Measurements from ENCODE around the gene MOXD1. TPM values are rescaled to one million over a fixed set of nuclear protein-coding genes. Genes with fewer than 3 reads are reported as not detected.
A peak's percentile ranks its signal among the peaks of the same experiment; 100 is the strongest.

The MOXD1 gene
- total RNA-seq, 1 donor from 2014 or later = 4.5 TPM

- DNase-seq (ENCODE audit: low read depth) = no peak
These were observed 1.8 kb downstream of the MOXD1 start for GRCh38 chr6:132399376-132400074.

- no peak for DNase-seq (ENCODE audit: low read depth)
These were observed 6.2 kb downstream of the MOXD1 start for GRCh38 chr6:132395015-132395597.

DNA sequence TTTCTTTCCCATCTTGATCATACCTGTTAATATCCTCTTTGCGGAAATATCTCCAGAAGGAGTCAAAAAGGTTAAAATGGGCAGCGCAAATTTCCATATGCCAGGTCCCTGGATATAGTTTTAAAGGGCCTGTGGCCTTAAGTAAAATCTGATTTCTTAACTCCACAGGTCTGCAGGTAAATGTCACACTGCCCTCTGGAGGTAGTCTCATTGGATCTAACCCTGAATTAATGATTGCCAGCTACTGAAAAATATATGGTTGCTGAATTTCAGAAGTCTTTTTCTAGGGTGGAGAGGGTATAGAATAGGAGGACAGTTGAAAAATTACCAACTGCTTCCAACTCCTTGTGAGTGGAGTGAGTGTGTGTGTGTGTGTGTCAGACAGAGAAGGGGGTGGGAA, 8.5 kb downstream of the MOXD1 start:
- DNase-seq (ENCODE audit: low read depth) = no peak

GRCh38 chr6:132392270-132392646, 9.0 kb downstream of the MOXD1 start:
- DNase-seq (ENCODE audit: low read depth) = no peak

DNA sequence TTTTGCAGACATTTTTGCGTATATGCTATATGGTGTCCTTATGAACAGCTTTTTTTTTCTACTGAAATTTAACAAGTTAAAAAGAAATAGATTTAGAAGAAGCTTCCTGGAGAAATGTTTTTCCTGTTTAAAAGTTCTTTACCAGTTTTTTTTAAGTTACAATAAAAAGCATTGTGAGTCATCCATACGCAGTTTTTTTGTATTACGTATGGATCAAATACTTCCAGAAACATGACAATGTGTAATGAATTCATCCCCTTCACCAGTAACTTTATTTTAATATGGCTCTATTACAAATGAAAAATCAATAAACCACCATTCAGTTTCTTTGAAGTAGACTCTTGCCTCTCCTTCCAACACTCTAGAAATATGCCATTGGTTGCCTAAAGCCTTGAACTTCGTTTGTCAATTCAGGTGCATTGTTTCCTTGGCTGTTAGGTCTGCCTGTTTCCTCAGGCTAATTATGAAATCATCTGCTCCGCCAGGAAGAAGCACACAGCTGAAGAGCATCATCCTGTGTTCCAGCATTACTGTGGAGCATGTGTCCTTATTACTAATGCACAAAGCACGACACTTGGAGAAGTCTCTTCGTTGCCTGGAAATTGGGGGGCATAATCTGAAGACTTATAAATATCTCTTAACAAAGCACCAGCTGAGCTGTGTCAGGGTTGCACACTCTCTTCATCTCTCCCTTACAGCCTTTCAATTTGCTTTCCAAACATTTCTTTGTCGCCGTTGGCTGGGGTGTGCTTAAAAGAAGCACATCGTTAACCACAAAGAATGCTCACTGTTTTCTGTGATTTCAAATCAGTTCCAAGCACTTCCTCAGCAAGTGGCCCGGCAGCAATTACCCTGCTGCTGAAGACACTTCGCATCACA, 9.6 kb downstream of the MOXD1 start:
- DNase-seq (ENCODE audit: low read depth) = peak; percentile 74

DNA sequence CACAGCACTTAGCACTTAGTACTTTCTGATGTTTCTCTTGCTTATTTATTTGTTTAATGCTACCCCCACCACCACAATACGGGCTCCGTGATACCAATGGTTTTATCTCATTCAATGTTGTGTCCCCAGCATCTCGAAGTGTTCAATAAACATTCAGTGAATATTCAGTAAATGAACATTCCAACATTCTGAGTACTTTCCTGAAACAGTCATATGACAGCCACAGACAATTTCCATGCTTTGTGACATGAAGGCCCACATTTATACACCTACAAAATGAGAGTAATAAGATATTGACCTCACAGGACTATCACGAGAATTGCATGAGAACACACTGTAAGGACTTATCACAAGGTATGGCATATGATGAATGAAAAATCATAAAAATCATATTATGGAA, 10.8 kb downstream of the MOXD1 start:
- DNase-seq (ENCODE audit: low read depth) = no peak

GRCh38 chr6:132390017-132390416, 11.3 kb downstream of the MOXD1 start:
- no peak for DNase-seq (ENCODE audit: low read depth)

DNA sequence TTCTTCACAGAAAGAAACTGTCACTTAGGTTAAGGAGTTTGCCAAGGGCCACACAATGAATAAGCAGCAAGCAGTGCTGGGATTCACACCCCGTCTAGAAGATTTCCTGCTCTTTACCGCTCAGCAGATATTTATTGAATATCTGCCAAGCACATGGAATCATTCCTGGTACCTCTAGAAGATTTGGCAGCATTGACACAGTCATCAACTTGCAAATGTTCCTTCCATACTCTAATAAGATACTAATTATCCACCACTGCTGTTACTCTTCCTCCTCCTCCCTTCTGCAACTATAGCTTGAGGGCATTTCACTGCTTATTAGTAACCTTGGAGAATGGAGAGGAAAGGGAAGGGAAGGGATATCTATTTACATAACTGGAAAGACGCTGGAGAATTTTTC, 13.0 kb downstream of the MOXD1 start:
- DNase-seq (ENCODE audit: low read depth) = no peak

DNA sequence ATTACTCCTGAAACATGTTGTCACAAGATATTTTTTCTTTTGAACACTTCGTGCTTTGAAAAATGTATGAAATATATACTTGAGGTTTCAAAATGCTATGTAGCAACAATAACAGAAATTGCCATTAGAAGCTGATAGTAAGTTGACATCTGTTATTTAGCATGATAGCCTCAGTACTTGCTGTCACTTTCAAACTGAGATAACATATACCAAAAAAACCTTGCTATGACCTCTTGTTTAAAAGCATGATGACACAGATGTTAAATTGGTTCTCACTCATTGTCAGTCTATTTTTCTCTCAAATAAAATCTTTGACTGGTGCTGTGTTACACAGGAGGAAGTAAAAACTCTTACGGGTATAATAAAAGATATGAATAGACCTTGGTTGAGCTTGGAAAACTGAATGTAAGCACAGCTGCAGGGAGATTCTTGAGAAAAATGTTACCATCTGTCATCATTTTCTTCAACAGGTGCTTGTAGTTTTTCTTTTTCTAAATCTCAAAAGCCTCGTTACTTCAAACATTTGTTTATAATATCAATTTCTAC, 18.6 kb downstream of the MOXD1 start:
- peak; percentile 43 for DNase-seq (ENCODE audit: low read depth)

DNA sequence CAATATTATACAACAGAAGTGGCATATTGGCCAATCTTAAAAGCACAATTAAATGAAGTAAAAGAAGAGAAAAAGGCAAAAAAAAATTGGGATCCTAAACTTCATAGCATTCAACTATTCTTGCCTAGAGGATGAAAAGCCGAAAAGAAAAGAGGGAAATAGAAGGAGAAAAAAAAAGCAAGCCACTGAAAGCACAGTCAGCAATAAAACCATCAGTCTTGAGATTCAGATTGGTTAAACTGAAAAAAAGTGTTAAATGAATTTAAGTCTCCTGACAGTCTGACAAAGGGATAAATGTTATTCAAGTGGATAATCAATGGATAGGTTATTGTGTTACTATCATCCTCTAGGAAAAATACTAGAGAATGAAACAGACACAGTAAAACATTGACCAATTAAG, 19.9 kb downstream of the MOXD1 start:
- no peak for DNase-seq (ENCODE audit: low read depth)

DNA sequence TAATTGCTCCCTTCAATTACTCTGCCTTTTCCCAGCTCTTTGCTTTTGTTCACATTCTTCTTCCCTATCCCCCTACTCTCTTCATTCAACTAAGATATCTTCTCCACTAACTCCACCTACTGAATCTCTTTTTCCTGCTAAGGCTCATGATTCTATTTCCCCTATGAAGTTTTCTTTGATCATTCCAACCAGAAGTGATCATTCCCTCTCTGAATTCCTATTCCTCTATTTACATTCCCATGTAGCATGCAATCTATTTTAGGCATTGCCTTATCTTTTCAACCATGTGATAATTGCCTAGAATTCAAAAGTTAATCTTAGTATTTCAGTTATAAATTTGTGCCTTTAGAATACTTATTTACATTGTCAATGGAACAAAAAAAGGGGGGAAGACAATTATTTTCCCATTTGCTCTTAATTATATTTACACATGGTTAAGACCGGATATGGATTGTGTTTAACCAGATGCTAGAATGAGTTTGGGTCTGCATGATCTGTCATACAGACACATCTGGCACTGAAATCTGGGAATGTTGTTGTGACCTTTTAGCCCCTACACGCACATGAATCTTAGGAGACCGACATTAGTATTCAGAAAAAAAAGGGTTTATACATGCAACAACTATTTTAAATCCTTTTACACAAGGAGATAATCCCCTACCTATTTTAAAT, 20.8 kb downstream of the MOXD1 start:
- no peak for DNase-seq (ENCODE audit: low read depth)

GRCh38 chr6:132369526-132369925, 31.7 kb downstream of the MOXD1 start:
- DNase-seq (ENCODE audit: low read depth) = peak; percentile 71

GRCh38 chr6:132368916-132369481, 32.3 kb downstream of the MOXD1 start:
- DNase-seq (ENCODE audit: low read depth) = no peak

DNA sequence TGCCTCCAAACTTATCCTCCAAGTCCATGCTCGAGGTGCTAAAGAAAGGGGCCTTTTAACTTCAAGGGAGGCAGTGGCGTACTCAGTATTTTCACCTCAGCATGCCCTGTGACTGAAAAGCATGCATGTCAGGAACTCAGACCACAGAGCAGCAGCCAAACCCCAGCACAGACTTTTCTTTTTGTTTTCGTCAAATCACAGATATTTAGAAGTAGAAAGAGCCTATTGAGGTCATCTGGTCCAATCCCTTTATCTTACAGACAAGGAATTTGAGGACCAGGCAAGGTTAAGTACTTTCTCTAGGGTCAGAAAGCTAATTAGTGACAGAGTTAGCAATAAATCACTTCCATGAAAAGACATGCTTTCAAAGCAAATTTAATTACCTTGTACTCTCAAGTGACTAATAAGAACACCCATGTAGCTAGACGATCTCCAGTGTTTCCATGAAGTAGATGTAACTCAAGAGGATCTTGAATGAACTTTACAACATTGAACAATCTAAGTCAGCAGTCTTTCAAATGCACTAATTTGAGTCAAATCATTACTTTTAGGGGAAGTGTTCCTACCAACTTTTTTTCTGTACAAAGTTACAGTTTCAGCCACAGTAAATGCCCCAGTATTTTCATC, 35.9 kb downstream of the MOXD1 start:
- DNase-seq (ENCODE audit: low read depth) = no peak

DNA sequence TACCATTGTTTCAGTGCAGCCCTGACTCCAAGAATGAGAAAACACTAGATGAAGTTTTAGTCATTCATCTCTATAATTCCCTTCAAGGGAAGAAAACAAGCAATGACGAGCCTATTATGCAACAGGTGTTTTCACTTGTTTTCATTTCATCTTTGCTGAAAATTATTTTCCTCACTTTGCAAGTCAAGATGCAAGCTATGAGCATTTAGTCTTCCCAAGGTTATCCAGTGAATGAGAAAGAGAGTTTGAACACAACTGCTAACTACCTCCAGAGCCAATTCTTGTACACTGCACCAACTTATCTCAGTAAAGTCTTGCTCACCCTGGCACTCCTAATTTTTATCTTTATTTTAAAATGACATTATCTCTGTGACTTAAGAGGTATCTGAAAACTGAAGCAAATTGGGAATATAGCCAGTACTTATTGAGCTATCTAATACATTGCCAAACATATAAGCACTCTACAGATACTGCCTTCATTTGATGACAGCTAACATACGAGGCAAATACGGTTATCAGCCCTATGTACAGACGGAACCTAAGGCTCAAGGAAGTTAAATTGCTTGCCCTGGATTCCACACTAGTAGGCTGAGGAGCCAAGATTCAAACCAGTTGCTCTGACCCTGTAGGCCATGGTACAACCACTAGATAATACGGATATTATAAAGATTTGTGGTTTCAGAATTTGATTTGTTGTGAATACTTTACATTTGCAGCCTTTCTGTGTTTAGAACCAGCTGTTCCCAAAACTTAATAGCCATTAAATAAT, 36.8 kb downstream of the MOXD1 start:
- DNase-seq (ENCODE audit: low read depth) = no peak

GRCh38 chr6:132362442-132363185, 38.7 kb downstream of the MOXD1 start:
- DNase-seq (ENCODE audit: low read depth) = no peak

DNA sequence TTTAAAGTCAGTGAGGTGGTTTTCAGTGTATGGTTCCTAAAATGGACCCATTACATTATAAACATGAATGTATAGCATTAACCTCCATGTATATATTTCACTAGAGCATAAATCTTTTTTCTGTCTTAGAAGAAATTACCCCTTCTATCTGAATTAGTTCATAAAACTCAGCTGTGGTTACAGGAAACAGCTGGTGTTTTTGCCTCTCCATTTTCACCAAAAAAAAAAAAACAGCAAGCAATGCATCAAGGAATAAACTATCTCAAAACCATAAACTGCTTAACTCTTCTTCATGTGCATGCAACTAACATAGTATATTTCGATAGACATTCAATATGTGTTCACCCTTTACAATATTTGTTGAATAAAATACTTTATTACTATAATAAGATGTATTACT, 40.2 kb downstream of the MOXD1 start:
- peak; percentile 16 for DNase-seq (ENCODE audit: low read depth)

DNA sequence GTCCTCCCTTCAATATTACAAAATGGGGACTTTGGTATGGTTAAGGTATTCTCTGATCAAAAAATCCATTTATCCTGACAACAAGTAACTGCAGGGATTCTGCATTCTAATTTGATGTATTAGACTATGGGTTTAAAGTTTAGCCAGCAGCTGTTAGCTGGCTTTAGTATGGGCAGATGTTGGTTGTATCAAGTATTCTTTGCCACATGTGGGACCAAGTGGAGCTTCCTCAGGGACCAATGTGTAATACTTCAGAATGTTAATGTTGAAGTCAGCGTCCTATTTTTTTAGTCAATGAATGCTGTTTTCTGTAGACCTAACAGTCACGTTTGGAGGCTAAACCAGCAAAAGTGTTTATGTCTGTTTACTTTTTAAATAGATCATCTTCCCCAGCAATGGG, 41.4 kb downstream of the MOXD1 start:
- peak; percentile 32 for DNase-seq (ENCODE audit: low read depth)

GRCh38 chr6:132357120-132357519, 44.2 kb downstream of the MOXD1 start:
- peak; percentile 10 for DNase-seq (ENCODE audit: low read depth)

Measured in myocyte (in vitro differentiated cells).